Loucy (cell line): Measurements from ENCODE around the gene TBCC.

Experiments used
- EZH2phosphoT487 ChIP-seq: fragments of 200-600 bp; IDR thresholded peaks from 2 replicates; pipeline ENCODE4 v1.6.1; 2018; ENCODE audit warnings: antibody characterized with exemption, mild to moderate bottlenecking, moderate library complexity, borderline replicate concordance
- TF ChIP-seq, protein P1 (sequence below): fragments of 200-600 bp; sonication (generic); conservative IDR thresholded peaks from 2 replicates; pipeline ENCODE4 v1.5.1; 2014; ENCODE audit warnings: mild to moderate bottlenecking, antibody characterized with exemption, low read length

- TF ChIP-seq, protein P1, sequence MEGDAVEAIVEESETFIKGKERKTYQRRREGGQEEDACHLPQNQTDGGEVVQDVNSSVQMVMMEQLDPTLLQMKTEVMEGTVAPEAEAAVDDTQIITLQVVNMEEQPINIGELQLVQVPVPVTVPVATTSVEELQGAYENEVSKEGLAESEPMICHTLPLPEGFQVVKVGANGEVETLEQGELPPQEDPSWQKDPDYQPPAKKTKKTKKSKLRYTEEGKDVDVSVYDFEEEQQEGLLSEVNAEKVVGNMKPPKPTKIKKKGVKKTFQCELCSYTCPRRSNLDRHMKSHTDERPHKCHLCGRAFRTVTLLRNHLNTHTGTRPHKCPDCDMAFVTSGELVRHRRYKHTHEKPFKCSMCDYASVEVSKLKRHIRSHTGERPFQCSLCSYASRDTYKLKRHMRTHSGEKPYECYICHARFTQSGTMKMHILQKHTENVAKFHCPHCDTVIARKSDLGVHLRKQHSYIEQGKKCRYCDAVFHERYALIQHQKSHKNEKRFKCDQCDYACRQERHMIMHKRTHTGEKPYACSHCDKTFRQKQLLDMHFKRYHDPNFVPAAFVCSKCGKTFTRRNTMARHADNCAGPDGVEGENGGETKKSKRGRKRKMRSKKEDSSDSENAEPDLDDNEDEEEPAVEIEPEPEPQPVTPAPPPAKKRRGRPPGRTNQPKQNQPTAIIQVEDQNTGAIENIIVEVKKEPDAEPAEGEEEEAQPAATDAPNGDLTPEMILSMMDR = no peak
- TF ChIP-seq EZH2phosphoT487 = no peak
Observed at GRCh38 chr6:42735976-42736375, 9.9 kb downstream of the TBCC start.
